IMR-90 (cell line): ENCODE measurements around the gene GALM. TPM values are rescaled to one million over a fixed set of nuclear protein-coding genes. Genes with fewer than 3 reads are reported as not detected.

ENCODE experiments used
- ATAC-seq: fragments of 200-7000 bp; cut with Tn5 transposase; 2 replicates; pipeline ENCODE4 v1.9.1; 2020; ENCODE audit warnings: low read depth, mild to moderate bottlenecking, moderate library complexity
- BruUV-seq: library from RNA; stranded (reverse); fragments of 400-500 nt; replicated peaks from 2 replicates; lab custom pipeline; 2021; lab: Mats Ljungman, UMichigan
- CTCF ChIA-PET: fragments of 300-600 bp; formaldehyde crosslinking; extraction: SDS; loops from one replicate; lab custom pipeline; 2021; ENCODE audit warnings: antibody characterized with exemption; lab: Yijun Ruan, JAX
- POLR2A ChIA-PET: fragments of 300-600 bp; sonication (Branson Sonifier 250); formaldehyde crosslinking; loops from one replicate; lab custom pipeline; 2022; ENCODE audit warnings: antibody characterized with exemption; ENCODE audit not compliant: unreplicated experiment; lab: Charles Lee
- DNase-seq: peaks from one replicate; pipeline ENCODE4 v3.0.0; 2013
- H2AFZ ChIP-seq: replicated peaks from 2 replicates; pipeline ENCODE3; 2013; ENCODE audit warnings: low read length, mild to moderate bottlenecking; ENCODE audit not compliant: poor library complexity
- H2AK5ac ChIP-seq: 2 replicates; pipeline ENCODE4 v1.6.1; 2013; ENCODE audit warnings: low read depth, low read length, inconsistent platforms
- H2AK9ac ChIP-seq: replicated peaks from 2 replicates; pipeline ENCODE3; 2013; ENCODE audit warnings: mild to moderate bottlenecking, low read depth, low read length, moderate library complexity; ENCODE audit not compliant: poor library complexity
- H2BK120ac ChIP-seq: 2 replicates; pipeline ENCODE4 v1.6.1; 2013; ENCODE audit warnings: low read depth, low read length, inconsistent platforms
- H2BK15ac ChIP-seq: 3 replicates; pipeline ENCODE4 v1.6.1; 2013; ENCODE audit warnings: low read depth, low read length, inconsistent platforms
- H2BK20ac ChIP-seq: 2 replicates; pipeline ENCODE4 v1.6.1; 2013; ENCODE audit warnings: low read depth, mild to moderate bottlenecking, inconsistent platforms, low read length, moderate library complexity
- H2BK5ac ChIP-seq: 2 replicates; pipeline ENCODE4 v1.6.1; 2013; ENCODE audit warnings: mild to moderate bottlenecking, low read depth, low read length, inconsistent platforms; ENCODE audit not compliant: poor library complexity, severe bottlenecking
- H3K14ac ChIP-seq: replicated peaks from 2 replicates; pipeline ENCODE4 v1.6.1; 2013; ENCODE audit warnings: low read depth, low read length, inconsistent platforms
- H3K18ac ChIP-seq: 2 replicates; pipeline ENCODE4 v1.6.1; 2013; ENCODE audit warnings: low read depth, low read length, control low read depth
- H3K23ac ChIP-seq: 2 replicates; pipeline ENCODE4 v1.6.1; 2013; ENCODE audit warnings: low read depth, low read length, inconsistent platforms
- H3K27ac ChIP-seq: 2 replicates; pipeline ENCODE4 v1.5.1; 2013; ENCODE audit warnings: mild to moderate bottlenecking, control low read depth, low read length; ENCODE audit not compliant: insufficient read depth
- H3K27me3 ChIP-seq: 2 replicates; pipeline ENCODE4 v1.6.1; 2013; ENCODE audit warnings: low read length; ENCODE audit not compliant: control insufficient read depth, insufficient read depth
- H3K36me3 ChIP-seq: 2 replicates; pipeline ENCODE4 v1.6.1; 2013; ENCODE audit warnings: low read length, mixed read lengths; ENCODE audit not compliant: control insufficient read depth, insufficient read depth
- H3K4ac ChIP-seq: 2 replicates; pipeline ENCODE4 v1.6.1; 2013; ENCODE audit warnings: low read depth, low read length, inconsistent platforms
- H3K4me1 ChIP-seq: 2 replicates; pipeline ENCODE4 v1.6.1; 2013; ENCODE audit warnings: low read length, mixed read lengths; ENCODE audit not compliant: control insufficient read depth, insufficient read depth
- H3K4me2 ChIP-seq: 2 replicates; pipeline ENCODE4 v1.6.1; 2013; ENCODE audit warnings: low read depth, mild to moderate bottlenecking, control low read depth, low read length, moderate library complexity
- H3K4me3 ChIP-seq: 2 replicates; pipeline ENCODE4 v1.5.1; 2013; ENCODE audit warnings: low read depth, mild to moderate bottlenecking, control low read depth, low read length, moderate library complexity; ENCODE audit not compliant: insufficient read depth
- H3K56ac ChIP-seq: 2 replicates; pipeline ENCODE4 v1.6.1; 2013; ENCODE audit warnings: low read length, inconsistent platforms; ENCODE audit not compliant: insufficient read depth; ENCODE audit errors: extremely low read depth
- H3K79me1 ChIP-seq, 2 experiments: 2 replicates each; pipeline ENCODE4 v1.6.1; 2013; ENCODE audit warnings: low read length in 2 of 2, inconsistent platforms in 1 of 2, low read depth in 1 of 2
- H3K9ac ChIP-seq: 2 replicates; pipeline ENCODE4 v1.6.1; 2013; ENCODE audit warnings: low read depth, low read length, control low read depth
- H3K9me1 ChIP-seq: 2 replicates; pipeline ENCODE4 v1.6.1; 2013; ENCODE audit warnings: low read length, inconsistent platforms; ENCODE audit not compliant: insufficient read depth
- H3K9me3 ChIP-seq: 2 replicates; pipeline ENCODE4 v1.6.1; 2013; ENCODE audit warnings: low read length; ENCODE audit not compliant: control insufficient read depth, insufficient read depth
- H4K20me1 ChIP-seq: 2 replicates; pipeline ENCODE4 v1.6.1; 2013; ENCODE audit warnings: low read length, inconsistent platforms; ENCODE audit not compliant: insufficient read depth
- H4K5ac ChIP-seq: 2 replicates; pipeline ENCODE4 v1.6.1; 2013; ENCODE audit warnings: mild to moderate bottlenecking, low read depth, low read length, control low read depth
- H4K8ac ChIP-seq, 2 experiments: 2 replicates each; pipeline ENCODE4 v1.6.1; 2013; ENCODE audit warnings: low read depth in 2 of 2, low read length in 2 of 2, control low read depth in 1 of 2, inconsistent platforms in 1 of 2
- H4K91ac ChIP-seq: 2 replicates; pipeline ENCODE4 v1.6.1; 2013; ENCODE audit warnings: low read depth, low read length, inconsistent platforms; ENCODE audit not compliant: insufficient read depth
- BHLHE40 ChIP-seq: fragments of 150-350 bp; IDR thresholded peaks from 2 replicates; pipeline ENCODE4 v1.6.1; 2016; ENCODE audit warnings: mild to moderate bottlenecking, low read depth, low read length
- FOS ChIP-seq: fragments of 150-350 bp; IDR thresholded peaks from 2 replicates; pipeline ENCODE4 v1.6.1; 2016; ENCODE audit warnings: low read depth, low read length
- MAFK ChIP-seq: IDR thresholded peaks from 2 replicates; pipeline ENCODE4 v1.6.1; 2012; ENCODE audit warnings: low read depth, low read length, improper control_type of control experiment
- MXI1 ChIP-seq: IDR thresholded peaks from 2 replicates; pipeline ENCODE4 v1.6.1; 2012; ENCODE audit warnings: low read depth, mild to moderate bottlenecking, low read length, moderate library complexity, borderline replicate concordance
- RCOR1 ChIP-seq: IDR thresholded peaks from 2 replicates; pipeline ENCODE4 v1.6.1; 2012; ENCODE audit warnings: mild to moderate bottlenecking, low read length, improper control_type of control experiment; ENCODE audit not compliant: insufficient replicate concordance
- USF2 ChIP-seq: fragments of 150-350 bp; IDR thresholded peaks from 2 replicates; pipeline ENCODE4 v1.6.1; 2017; ENCODE audit warnings: mild to moderate bottlenecking, antibody characterized with exemption, low read length, low read depth
- WGBS, 2 experiments: methylation state at CpG; one replicate each; pipeline versions ENCODE4 v1.1.5 to v1.1.7; 2013; ENCODE audit warnings: missing lambda C conversion rate in 2 of 2; ENCODE audit not compliant: insufficient read length in 1 of 2; ENCODE audit errors: extremely low coverage in 2 of 2; 5-methylcytosine and 5-hydroxymethylcytosine counted together
- dilution Hi-C: fragments of 300-500 bp; cut with HindIII; formaldehyde crosslinking; loops from one replicate; pipeline ENCODE4 v1.14.3; 2018; ENCODE audit warnings: low sequenced_read_pairs; ENCODE audit not compliant: unreplicated experiment
- in situ Hi-C: fragments of 300-500 bp; cut with MboI; formaldehyde crosslinking; loops from 3 replicates; pipeline ENCODE4 v1.14.3; 2019; ENCODE audit warnings: low sequenced_read_pairs, inconsistent platforms, mixed read lengths
- intact Hi-C: fragments of 100-400 bp; cut with micrococcal nuclease; formaldehyde crosslinking; loops from 2 replicates; pipeline ENCODE4 v1.10.0; 2022
- polyA plus RNA-seq, 3 experiments: library from polyadenylated mRNA; depleted of rRNA; stranded (reverse); fragments of >200 nt; gene quantifications; 2 replicates each; pipeline ENCODE4 v1.2.3, GENCODE V29; 2012; ENCODE audit warnings: low replicate concordance in 1 of 3
- total RNA-seq: library from RNA; depleted of rRNA; stranded (reverse); fragments of >200 nt; gene quantifications from 2 replicates; pipeline ENCODE4 v1.2.3, GENCODE V29; 2012

The GALM gene
- total and polyA plus RNA-seq, 2 of the 4 experiments (the other 2 are of a cell fraction) = 12.1 to 24.2 TPM

- H4K20me1 ChIP-seq = 0 out of 2 replicates have a peak, but pooled peaks cover 4% of the 10 kb centered on the region
- CTCF ChIA-PET = interaction anchor here (0.8 kb wide), 2 partner anchors 118 to 141 kb away, joined by 3 to 4 read pairs; partner anchors contain the start of gene HNRNPLL
- peaks cover 0 to 5% of the 10 kb centered on the region in 2 experiments; a peak in 1 of 4 replicates for H3K79me1 ChIP-seq
- H3K27ac ChIP-seq = peak overlapping the region; percentile 2; the same call in 1 of the 2 replicates
- 0 out of 2 replicates have a peak overlapping the region, but pooled peaks have one; percentile 6 for H3K14ac ChIP-seq
- H2AK5ac ChIP-seq = peak overlapping the region; percentile 22; the same call in 1 of the 2 replicates
- no peak overlapping the region for H3K18ac ChIP-seq
- no peak overlapping the region for H3K4me3 ChIP-seq
- ATAC-seq = peak; percentile 74
- H2BK5ac ChIP-seq = peak overlapping the region; percentile 12
- H3K23ac ChIP-seq = no peak overlapping the region
- peak overlapping the region; percentile 35; the same call in 1 of the 2 replicates for H2BK20ac ChIP-seq
- H2BK15ac ChIP-seq = no peak overlapping the region
- H3K4me1 ChIP-seq = peaks cover 7% of the 10 kb centered on the region
- dilution Hi-C loops (no loop called here), intact Hi-C loops (no loop called here), in situ Hi-C loops (loop anchor here (5.0 kb wide), 1 partner anchor 118 kb away; the partner anchor contains the start of gene HNRNPLL)
- H3K9ac ChIP-seq = no peak overlapping the region
- H3K4ac ChIP-seq = no peak overlapping the region
- POLR2A ChIA-PET = interaction anchor here (0.8 kb wide), 1 partner anchor 55 kb away, joined by 3 read pairs; the partner anchor contains the start of gene GALM
- no CpG with 5 or more reads among the region's 4 CpGs for WGBS, 2 experiments
- no peaks in the 10 kb centered on the region for H3K9me3 ChIP-seq
- no peaks in the 10 kb centered on the region for H3K27me3 ChIP-seq
- H3K4me2 ChIP-seq = no peak overlapping the region
- H2BK120ac ChIP-seq = peak overlapping the region; percentile 34; the same call in 1 of the 2 replicates
- H3K9me1 ChIP-seq = 0 out of 2 replicates have a peak, but pooled peaks cover 10% of the 10 kb centered on the region
- no peak overlapping the region for H2AK9ac ChIP-seq
- H2AFZ ChIP-seq = peak overlapping the region; percentile 35
- 0 out of 4 replicates have a peak overlapping the region, but pooled peaks of 1 of the 2 experiments have one; percentile 53 for H4K8ac ChIP-seq
- DNase-seq = peak; percentile 98
- no peak overlapping the region for H4K5ac ChIP-seq
- TF ChIP-seq RCOR1 (peak; percentile 55), USF2 (peak; percentile 94), BHLHE40 (peak; percentile 92), FOS (peak; percentile 10; the same call in 1 of the 2 replicates), MXI1 (peak; percentile 89), MAFK (no peak)
- H4K91ac ChIP-seq = peak overlapping the region; percentile 2; the same call in 1 of the 2 replicates
- no peaks in the 10 kb centered on the region for H3K36me3 ChIP-seq
- no TSS peak for BruUV-seq
- peak overlapping the region; percentile 29; the same call in 1 of the 2 replicates for H3K56ac ChIP-seq
Measured at GRCh38 chr2:38720613-38721241, 54.8 kb downstream of the GALM start.
